ENCODE measurements around the gene SIGLEC14.
A peak's percentile ranks its signal among the peaks of the same experiment; 100 is the strongest.

The SIGLEC14 gene

GRCh38 chr19:51621178-51621577 is 25.4 kb downstream of the SIGLEC14 start:
- no peak for DNase-seq (ENCODE audit: low read depth in 2 of 2)

- DNase-seq (ENCODE audit: low read depth in 2 of 2) = no peak
Measured at GRCh38 chr19:51615991-51616390, 30.6 kb downstream of the SIGLEC14 start.

GRCh38 chr19:51614789-51615188 is 31.8 kb downstream of the SIGLEC14 start:
- DNase-seq (ENCODE audit: low read depth in 2 of 2) = no peak

GRCh38 chr19:51610576-51610975 is 36.0 kb downstream of the SIGLEC14 start:
- DNase-seq (ENCODE audit: low read depth in 2 of 2) = no peak

GRCh38 chr19:51607920-51608562 is 38.6 kb downstream of the SIGLEC14 start:
- peak in 1 of 2 donors; percentile 19 for DNase-seq (ENCODE audit: low read depth in 2 of 2)

GRCh38 chr19:51607077-51607476 is 39.5 kb downstream of the SIGLEC14 start:
- DNase-seq (ENCODE audit: low read depth in 2 of 2) = no peak

GRCh38 chr19:51602189-51602854 is 44.3 kb downstream of the SIGLEC14 start:
- DNase-seq (ENCODE audit: low read depth in 2 of 2) = no peak

- no peak for DNase-seq (ENCODE audit: low read depth in 2 of 2)
Measured at GRCh38 chr19:51600940-51601580, 45.6 kb downstream of the SIGLEC14 start.

- DNase-seq (ENCODE audit: low read depth in 2 of 2) = no peak
Measured at GRCh38 chr19:51599084-51599483, 47.5 kb downstream of the SIGLEC14 start.

- no peak for DNase-seq (ENCODE audit: low read depth in 2 of 2)
Measured at GRCh38 chr19:51598159-51598915, 48.3 kb downstream of the SIGLEC14 start.

- no peak for DNase-seq (ENCODE audit: low read depth in 2 of 2)
Measured at GRCh38 chr19:51595190-51596175, 51.1 kb downstream of the SIGLEC14 start.

GRCh38 chr19:51594774-51595109 is 51.9 kb downstream of the SIGLEC14 start:
- no peak for DNase-seq (ENCODE audit: low read depth in 2 of 2)

- DNase-seq (ENCODE audit: low read depth in 2 of 2) = peak; percentile 89 to 94
Measured at GRCh38 chr19:51593969-51594773, 52.5 kb downstream of the SIGLEC14 start.

- no peak for DNase-seq (ENCODE audit: low read depth in 2 of 2)
Measured at GRCh38 chr19:51593138-51593890, 53.3 kb downstream of the SIGLEC14 start.

Measured in stimulated activated CD8-positive, alpha-beta memory T cell treated with anti-CD3 and anti-CD28 coated beads, Interleukin-2, amount 100 ng/mL, for 1 hour (primary cell).